DMS153 (cell line): ENCODE data around the gene CUEDC1.
"Not testable (repeated sequence)": the region's sequence is repeated elsewhere in the genome, so short reads cannot be mapped to it uniquely, and the experiment has no call there.

Source experiments
- DNase-seq: peaks from one replicate; lab custom pipeline; 2025; lab: John Stamatoyannopoulos, UW

The CUEDC1 gene

GRCh38 chr17:57859601-57860413, 95.4 kb downstream of the CUEDC1 start:
- no peak for DNase-seq

GRCh38 chr17:57858838-57859237, 96.4 kb downstream of the CUEDC1 start:
- no peak for DNase-seq

- DNase-seq: no peak
Measured at GRCh38 chr17:57856792-57857620, 98.2 kb downstream of the CUEDC1 start.

- DNase-seq: no peak
Measured at GRCh38 chr17:57855391-57856035, 99.7 kb downstream of the CUEDC1 start.

GRCh38 chr17:57853695-57854094, 101.5 kb downstream of the CUEDC1 start:
- DNase-seq: no peak

GRCh38 chr17:57852955-57853328, 102.3 kb downstream of the CUEDC1 start:
- DNase-seq: no peak

- no peak for DNase-seq
Measured at GRCh38 chr17:57852092-57852954, 102.9 kb downstream of the CUEDC1 start.

- peak; percentile 98 for DNase-seq
Measured at GRCh38 chr17:57849874-57850754, 105.1 kb downstream of the CUEDC1 start, which contains the start of gene MRPS23. Gene MRPS23 (minus strand): TSS chr17:57850044. CDS start chr17:57850010, 34 bp downstream.

GRCh38 chr17:57849163-57849873, 105.9 kb downstream of the CUEDC1 start:
- DNase-seq: no peak

- DNase-seq: not testable (repeated sequence)
Measured at GRCh38 chr17:57846056-57846945, 108.9 kb downstream of the CUEDC1 start.

- no peak for DNase-seq
Measured at GRCh38 chr17:57842280-57842679, 112.9 kb downstream of the CUEDC1 start.

- no peak for DNase-seq
Measured at GRCh38 chr17:57839571-57839923, 115.7 kb downstream of the CUEDC1 start.

GRCh38 chr17:57838857-57839570, 116.2 kb downstream of the CUEDC1 start:
- DNase-seq: no peak

- no peak for DNase-seq
Measured at GRCh38 chr17:57838453-57838852, 116.8 kb downstream of the CUEDC1 start.

- DNase-seq: no peak
Measured at GRCh38 chr17:57835333-57835900, 119.8 kb downstream of the CUEDC1 start.

- peak; percentile 74 for DNase-seq
Measured at GRCh38 chr17:57834146-57834741, 121.0 kb downstream of the CUEDC1 start.

- peak; percentile 58 for DNase-seq
Measured at GRCh38 chr17:57833179-57833939, 121.9 kb downstream of the CUEDC1 start.
